Measurements from ENCODE around the gene CXCL13.

The CXCL13 gene

GRCh38 chr4:77621254-77621653, 15.6 kb downstream of the CXCL13 start:
- DNase-seq (ENCODE audit: low read depth), result no peak
- TF ChIP-seq CTCF (IDR thresholded peaks at IDR 0.05; ENCODE audit: insufficient read depth, low read depth, low read length, missing control alignments), result no peak
- H3K4me3 ChIP-seq (ENCODE audit: low read length), result no peak overlapping the region

- DNase-seq (ENCODE audit: low read depth), result no peak
- no peak overlapping the region for H3K4me3 ChIP-seq (ENCODE audit: low read length)
- no peak for TF ChIP-seq CTCF (IDR thresholded peaks at IDR 0.05; ENCODE audit: insufficient read depth, low read depth, low read length, missing control alignments)
Measured at GRCh38 chr4:77623091-77623490, 17.5 kb downstream of the CXCL13 start.

GRCh38 chr4:77624213-77624612, 18.6 kb downstream of the CXCL13 start:
- no peak overlapping the region for H3K4me3 ChIP-seq (ENCODE audit: low read length)
- no peak for DNase-seq (ENCODE audit: low read depth)
- TF ChIP-seq CTCF (IDR thresholded peaks at IDR 0.05; ENCODE audit: insufficient read depth, low read depth, low read length, missing control alignments), result no peak

- DNase-seq (ENCODE audit: low read depth), result peak; percentile 36
- no peak for TF ChIP-seq CTCF (IDR thresholded peaks at IDR 0.05; ENCODE audit: insufficient read depth, low read depth, low read length, missing control alignments)
Measured at GRCh38 chr4:77625485-77625884, 19.9 kb downstream of the CXCL13 start.

GRCh38 chr4:77629885-77630284, 24.3 kb downstream of the CXCL13 start:
- no peak overlapping the region for H3K4me3 ChIP-seq (ENCODE audit: low read length)
- DNase-seq (ENCODE audit: low read depth), result no peak
- TF ChIP-seq CTCF (IDR thresholded peaks at IDR 0.05; ENCODE audit: insufficient read depth, low read depth, low read length, missing control alignments), result no peak

More at GRCh38 chr4:77625485-77625884, 19.9 kb downstream of the CXCL13 start:
- H3K4me3 ChIP-seq (ENCODE audit: low read length), result no peak overlapping the region

GRCh38 chr4:77631276-77631675, 25.7 kb downstream of the CXCL13 start:
- H3K4me3 ChIP-seq (ENCODE audit: low read length), result no peak overlapping the region
- no peak for TF ChIP-seq CTCF (IDR thresholded peaks at IDR 0.05; ENCODE audit: insufficient read depth, low read depth, low read length, missing control alignments)
- no peak for DNase-seq (ENCODE audit: low read depth)

GRCh38 chr4:77634132-77634785, 28.6 kb downstream of the CXCL13 start:
- no peak for TF ChIP-seq CTCF (IDR thresholded peaks at IDR 0.05; ENCODE audit: insufficient read depth, low read depth, low read length, missing control alignments)
- no peak overlapping the region for H3K4me3 ChIP-seq (ENCODE audit: low read length)
- DNase-seq (ENCODE audit: low read depth), result no peak
